HG02759 (cell line): ENCODE results near the gene HSPG2.

ENCODE experiments used
- ATAC-seq: cut with Tn5 transposase; IDR thresholded peaks from one replicate; pipeline ENCODE4 v1.9.1; 2021; ENCODE audit warnings: mild to moderate bottlenecking, moderate library complexity; ENCODE audit not compliant: unreplicated experiment

HSPG2 gene

GRCh38 chr1:21867451-21867996 is 69.6 kb downstream of the HSPG2 start:
- no peak for ATAC-seq

GRCh38 chr1:21866707-21867043 is 70.4 kb downstream of the HSPG2 start:
- no peak for ATAC-seq

GRCh38 chr1:21865943-21866706 is 71.0 kb downstream of the HSPG2 start:
- peak; percentile 82 for ATAC-seq

GRCh38 chr1:21865609-21865942 is 71.5 kb downstream of the HSPG2 start:
- no peak for ATAC-seq

GRCh38 chr1:21864730-21865129 is 72.4 kb downstream of the HSPG2 start:
- ATAC-seq: no peak

- ATAC-seq: no peak
Measured at GRCh38 chr1:21863981-21864380, 73.1 kb downstream of the HSPG2 start.

- no peak for ATAC-seq
Measured at GRCh38 chr1:21861602-21862429, 75.3 kb downstream of the HSPG2 start.

- ATAC-seq: no peak
Measured at GRCh38 chr1:21860971-21861370, 76.1 kb downstream of the HSPG2 start.

- ATAC-seq: no peak
Measured at GRCh38 chr1:21859669-21860179, 77.4 kb downstream of the HSPG2 start.

- ATAC-seq: no peak
Measured at GRCh38 chr1:21857840-21858670, 79.1 kb downstream of the HSPG2 start.

GRCh38 chr1:21857142-21857839 is 79.8 kb downstream of the HSPG2 start:
- ATAC-seq: no peak

- no peak for ATAC-seq
Measured at GRCh38 chr1:21855257-21856096, 81.6 kb downstream of the HSPG2 start.

- ATAC-seq: no peak
Measured at GRCh38 chr1:21854751-21855131, 82.4 kb downstream of the HSPG2 start.

GRCh38 chr1:21854090-21854750 is 82.9 kb downstream of the HSPG2 start:
- ATAC-seq: no peak

- ATAC-seq: no peak
Measured at GRCh38 chr1:21853131-21853427, 84.0 kb downstream of the HSPG2 start.

GRCh38 chr1:21852282-21853130 is 84.6 kb downstream of the HSPG2 start:
- peak; percentile 68 for ATAC-seq

- ATAC-seq: no peak
Measured at GRCh38 chr1:21851430-21852250, 85.5 kb downstream of the HSPG2 start.
